ENCODE results near the gene UBE2D2. TPM values are rescaled to one million over a fixed set of nuclear protein-coding genes. Genes with fewer than 3 reads are reported as not detected.

Gene UBE2D2
- polyA plus RNA-seq, 2 of the 4 experiments (the other 2 are of a cell fraction): 74.8 to 115 TPM

DNA sequence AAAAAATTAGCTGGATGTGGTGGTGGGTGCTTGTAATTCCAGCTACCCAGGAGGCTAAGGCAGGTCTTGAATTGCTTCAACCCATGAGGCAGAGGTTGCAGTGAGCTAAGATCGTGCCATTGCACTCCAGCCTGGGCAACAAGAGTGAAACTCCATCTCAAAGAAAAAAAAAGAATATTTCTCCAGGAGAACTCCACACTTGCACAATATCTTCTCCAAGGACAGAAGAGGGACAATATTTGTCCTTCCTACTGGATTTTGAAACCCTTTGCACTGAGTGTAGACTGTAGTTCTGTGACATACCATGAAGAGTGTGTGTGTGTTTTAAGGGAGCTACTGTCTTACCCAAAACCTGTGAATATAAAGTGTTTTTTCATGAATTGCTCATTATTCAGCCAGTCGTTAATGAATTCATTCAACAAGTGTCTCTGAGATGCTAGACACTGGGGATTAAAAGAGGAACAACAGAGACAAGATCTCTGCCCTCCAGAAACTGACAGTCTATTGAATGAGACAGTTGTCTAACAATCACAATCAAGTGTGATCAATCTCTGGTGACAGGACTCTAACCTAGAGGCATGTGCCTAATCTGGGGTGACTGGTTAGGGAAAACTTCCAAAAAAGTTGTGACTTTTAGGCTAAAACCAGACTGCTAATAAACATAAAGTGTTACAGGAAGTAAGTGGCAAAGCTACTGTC lies 9.8 kb upstream of the UBE2D2 start:
- no peaks in the 10 kb centered on the region for H3K4me1 ChIP-seq
- TF ChIP-seq, protein P1, sequence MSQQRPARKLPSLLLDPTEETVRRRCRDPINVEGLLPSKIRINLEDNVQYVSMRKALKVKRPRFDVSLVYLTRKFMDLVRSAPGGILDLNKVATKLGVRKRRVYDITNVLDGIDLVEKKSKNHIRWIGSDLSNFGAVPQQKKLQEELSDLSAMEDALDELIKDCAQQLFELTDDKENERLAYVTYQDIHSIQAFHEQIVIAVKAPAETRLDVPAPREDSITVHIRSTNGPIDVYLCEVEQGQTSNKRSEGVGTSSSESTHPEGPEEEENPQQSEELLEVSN (IDR thresholded peaks at IDR 0.05; ENCODE audit: borderline replicate concordance, low read depth): no peak
- no peak for TF ChIP-seq FOSB (CRISPR knock-in tag; IDR thresholded peaks at IDR 0.05)
- no peak for TF ChIP-seq NR3C1 (IDR thresholded peaks at IDR 0.05)
- no peak for TF ChIP-seq ZFP36 (IDR thresholded peaks at IDR 0.05; ENCODE audit: borderline replicate concordance, partially characterized antibody)
- no peak for TF ChIP-seq USF2 (IDR thresholded peaks at IDR 0.05)
- TF ChIP-seq ELK1 (IDR thresholded peaks at IDR 0.05; ENCODE audit: low read depth, low read length): no peak
- TF ChIP-seq RAD21 (conservative IDR thresholded peaks at IDR 0.05 in 1 of 2, IDR thresholded peaks at IDR 0.05 in 1 of 2): no peak
- TF ChIP-seq SMC3 (IDR thresholded peaks at IDR 0.05): no peak
- TF ChIP-seq FOSL2 (IDR thresholded peaks at IDR 0.05): no peak
- no peak for TF ChIP-seq FOSL2 (CRISPR knock-in tag; IDR thresholded peaks at IDR 0.05)
- TF ChIP-seq NFE2L2 (conservative IDR thresholded peaks at IDR 0.05; ENCODE audit: low read length): no peak
- no peak for TF ChIP-seq CEBPB (IDR thresholded peaks at IDR 0.05)
- no peak for TF ChIP-seq SREBF2 (IDR thresholded peaks at IDR 0.05)
- no peak for TF ChIP-seq RCOR1 (IDR thresholded peaks at IDR 0.05; ENCODE audit: low read depth, low read length)
- WGBS (ENCODE audit: missing lambda C conversion rate): 17% methylated on average over 2 of the region's 2 CpGs
- ChIA-PET CTCF (interaction anchor here (0.8 to 1.6 kb wide), 6 partner anchors 8 to 141 kb away, joined by 3 to 6 read pairs (median 3); no protein-coding TSS in a partner anchor), POLR2A (interaction anchor here (1.4 to 2.7 kb wide), 2 partner anchors 10 to 34 kb away, joined by 3 to 16 read pairs; partner anchors contain the start of gene UBE2D2)
- H3K27ac ChIP-seq: no peak overlapping the region
- FAIRE-seq: no peak
- H3K4me2 ChIP-seq: no peak overlapping the region
- DNase-seq (ENCODE audit: low read depth in 1 of 2, low spot score in 1 of 2): no peak
- no peaks in the 10 kb centered on the region for H3K9me3 ChIP-seq
- H3K4me3 ChIP-seq: no peak overlapping the region
- no peak; a peak in 1 of 6 replicates for ATAC-seq

DNA sequence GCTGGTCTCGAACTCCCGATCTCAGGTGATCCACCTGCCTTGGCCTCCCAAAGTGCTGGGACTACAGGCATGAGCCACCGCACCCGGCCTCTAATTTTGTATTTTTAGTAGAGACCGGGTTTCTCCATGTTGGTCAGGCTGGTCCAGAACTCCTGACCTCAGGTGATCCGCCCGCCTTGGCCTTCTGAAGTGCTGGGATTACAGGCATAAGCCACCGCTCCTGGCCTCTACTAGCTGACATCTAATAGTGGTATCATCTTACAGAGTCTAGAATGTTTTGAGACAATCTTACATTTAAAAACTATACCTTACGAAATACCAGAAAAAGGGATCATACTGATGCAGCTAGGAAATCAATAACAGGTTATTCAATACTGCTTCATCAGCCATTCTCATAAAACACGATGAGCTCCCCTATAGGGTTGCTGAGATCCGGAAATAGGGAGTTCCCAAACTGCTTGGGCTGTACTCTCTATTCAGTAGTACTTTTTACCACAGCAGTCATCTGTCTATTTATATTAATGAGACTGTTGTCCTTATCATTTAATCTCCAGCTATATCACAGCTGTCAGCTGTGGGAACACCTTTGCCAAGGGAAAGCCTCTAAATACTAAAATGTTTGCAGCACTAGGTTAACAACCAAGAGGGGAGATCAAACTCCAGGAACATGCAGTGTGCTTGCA lies 8.1 kb upstream of the UBE2D2 start:
- Histone ChIP-seq H3K27ac (no peak overlapping the region), H3K4me2 (no peak overlapping the region), H3K4me3 (no peak overlapping the region), H3K4me1 (no peaks in the 10 kb centered on the region), H3K9me3 (no peaks in the 10 kb centered on the region)
- POLR2A ChIA-PET: interaction anchor here (1.4 kb wide), 1 partner anchor 35 kb away, joined by 3 read pairs; no protein-coding TSS in a partner anchor
- DNase-seq (ENCODE audit: low read depth in 1 of 2, low spot score in 1 of 2) (no peak), ATAC-seq (no peak), FAIRE-seq (no peak)
- CTCF ChIA-PET: interaction anchor here (0.6 to 1.4 kb wide), 4 partner anchors 12 to 1719 kb away, joined by 3 to 6 read pairs (median 4); no protein-coding TSS in a partner anchor
- 90% methylated on average over 11 of the region's 11 CpGs for WGBS (ENCODE audit: missing lambda C conversion rate)
- TF ChIP-seq PHF8 (IDR thresholded peaks at IDR 0.05; ENCODE audit: borderline replicate concordance, low read depth) (no peak), MYC (IDR thresholded peaks at IDR 0.05; ENCODE audit: borderline replicate concordance, low read length) (no peak)

DNA sequence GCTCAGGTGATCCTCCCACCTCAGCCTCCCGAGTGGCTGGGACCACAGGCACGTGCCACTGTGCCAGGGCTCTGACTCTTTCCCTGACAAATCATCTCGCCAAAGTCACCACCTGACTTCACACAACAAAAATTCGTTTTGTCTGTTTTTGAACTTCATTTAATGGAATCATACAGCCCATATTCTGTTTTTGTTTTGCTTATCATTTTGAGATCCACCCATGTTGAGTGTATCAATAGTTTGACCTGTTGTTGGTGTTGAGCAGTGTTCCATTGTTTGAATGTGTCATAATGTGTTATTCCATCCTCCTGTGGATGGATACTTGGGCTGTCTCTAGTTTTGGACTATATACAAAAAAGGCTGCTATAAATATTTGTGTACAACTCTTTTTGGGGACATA lies 6.9 kb upstream of the UBE2D2 start:
- ATAC-seq (no peak), DNase-seq (ENCODE audit: low read depth in 1 of 2, low spot score in 1 of 2) (no peak), FAIRE-seq (no peak)
- CTCF ChIA-PET: no interaction called here
- Histone ChIP-seq H3K27ac (no peak overlapping the region), H3K4me2 (no peak overlapping the region), H3K4me3 (no peak overlapping the region), H3K4me1 (no peaks in the 10 kb centered on the region), H3K9me3 (no peaks in the 10 kb centered on the region)
- TF ChIP-seq MAZ (IDR thresholded peaks at IDR 0.05; ENCODE audit: borderline replicate concordance, low read depth, low read length) (no peak), RAD21 (conservative IDR thresholded peaks at IDR 0.05 in 1 of 2, IDR thresholded peaks at IDR 0.05 in 1 of 2) (no peak), HOXB5 (CRISPR knock-in tag; IDR thresholded peaks at IDR 0.05) (no peak), SREBF2 (IDR thresholded peaks at IDR 0.05) (no peak), HMGXB4 (CRISPR knock-in tag; IDR thresholded peaks at IDR 0.05; ENCODE audit: borderline replicate concordance) (no peak), ATOH8 (CRISPR knock-in tag; IDR thresholded peaks at IDR 0.05; ENCODE audit: low read depth) (no peak), FOXS1 (CRISPR knock-in tag; IDR thresholded peaks at IDR 0.05) (no peak), CHD2 (IDR thresholded peaks at IDR 0.05; ENCODE audit: low read length, partially characterized antibody) (no peak), PHF8 (IDR thresholded peaks at IDR 0.05; ENCODE audit: borderline replicate concordance, low read depth) (no peak), CHD4 (IDR thresholded peaks at IDR 0.05; ENCODE audit: borderline replicate concordance) (no peak)
- TF ChIP-seq, protein P2, sequence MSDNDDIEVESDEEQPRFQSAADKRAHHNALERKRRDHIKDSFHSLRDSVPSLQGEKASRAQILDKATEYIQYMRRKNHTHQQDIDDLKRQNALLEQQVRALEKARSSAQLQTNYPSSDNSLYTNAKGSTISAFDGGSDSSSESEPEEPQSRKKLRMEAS (IDR thresholded peaks at IDR 0.05): no peak
- POLR2A ChIA-PET: no interaction called here
- WGBS (ENCODE audit: missing lambda C conversion rate): 54% methylated on average over 4 of the region's 4 CpGs
